Adrenal gland (tissue), 5 donors: ENCODE measurements around the gene HEXIM1.

ENCODE experiments used
- POLR2A ChIP-seq, 2 donors: fragments of 450-650 bp; IDR thresholded peaks; one replicate each; pipeline ENCODE4 v1.6.1; 2017; ENCODE audit warnings: antibody characterized with exemption in 2 of 2, mild to moderate bottlenecking in 2 of 2, moderate library complexity in 1 of 2
- TF ChIP-seq, protein P1 (sequence below), 6 experiments: fragments of 450-650 bp in 4 of 6; fragments of 200-600 bp in 2 of 6; sonication (generic) in 1 of 6; IDR thresholded peaks; 1 replicate in 5 of 6; 2 replicates in 1 of 6; pipeline versions ENCODE4 v1.5.1 to v1.8.0; 2016 to 2021; ENCODE audit warnings: antibody characterized with exemption in 6 of 6, mild to moderate bottlenecking in 2 of 6, moderate library complexity in 1 of 6
- donor health status: DM: no; HTN: no; CAD: no.

DNA sequence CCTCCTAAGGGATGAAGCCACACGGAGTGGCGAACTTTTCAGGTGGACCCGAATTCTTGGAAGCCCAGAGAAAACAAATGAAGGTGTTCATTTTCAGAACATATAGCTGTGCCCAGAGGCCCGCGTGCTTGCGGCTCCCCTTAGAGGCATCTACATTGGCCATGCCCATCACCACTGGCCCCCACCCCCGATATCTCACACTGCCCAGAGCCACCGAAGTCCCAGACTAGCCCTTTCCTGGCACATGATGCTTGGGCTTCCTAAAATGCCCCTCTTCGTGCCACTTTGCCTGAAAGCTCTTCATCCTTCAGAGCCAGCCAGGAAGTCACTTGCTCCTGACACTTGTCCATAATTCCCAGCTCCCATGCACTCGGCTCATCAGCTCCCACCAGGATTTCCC, 2.1 kb upstream of the HEXIM1 start:
- TF ChIP-seq, protein P1, sequence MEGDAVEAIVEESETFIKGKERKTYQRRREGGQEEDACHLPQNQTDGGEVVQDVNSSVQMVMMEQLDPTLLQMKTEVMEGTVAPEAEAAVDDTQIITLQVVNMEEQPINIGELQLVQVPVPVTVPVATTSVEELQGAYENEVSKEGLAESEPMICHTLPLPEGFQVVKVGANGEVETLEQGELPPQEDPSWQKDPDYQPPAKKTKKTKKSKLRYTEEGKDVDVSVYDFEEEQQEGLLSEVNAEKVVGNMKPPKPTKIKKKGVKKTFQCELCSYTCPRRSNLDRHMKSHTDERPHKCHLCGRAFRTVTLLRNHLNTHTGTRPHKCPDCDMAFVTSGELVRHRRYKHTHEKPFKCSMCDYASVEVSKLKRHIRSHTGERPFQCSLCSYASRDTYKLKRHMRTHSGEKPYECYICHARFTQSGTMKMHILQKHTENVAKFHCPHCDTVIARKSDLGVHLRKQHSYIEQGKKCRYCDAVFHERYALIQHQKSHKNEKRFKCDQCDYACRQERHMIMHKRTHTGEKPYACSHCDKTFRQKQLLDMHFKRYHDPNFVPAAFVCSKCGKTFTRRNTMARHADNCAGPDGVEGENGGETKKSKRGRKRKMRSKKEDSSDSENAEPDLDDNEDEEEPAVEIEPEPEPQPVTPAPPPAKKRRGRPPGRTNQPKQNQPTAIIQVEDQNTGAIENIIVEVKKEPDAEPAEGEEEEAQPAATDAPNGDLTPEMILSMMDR (IDR thresholded peaks at IDR 0.05): no peak
- no peak for TF ChIP-seq POLR2A (IDR thresholded peaks at IDR 0.05)
